NCI-H82 (cell line): ENCODE measurements around the gene TNFRSF8.

Source experiments
- DNase-seq: peaks from one replicate; lab custom pipeline; 2025; lab: John Stamatoyannopoulos, UW

The TNFRSF8 gene

GRCh38 chr1:12142891-12143630, 80.0 kb downstream of the TNFRSF8 start:
- DNase-seq: no peak

- no peak for DNase-seq
Measured at GRCh38 chr1:12143631-12144155, 80.6 kb downstream of the TNFRSF8 start.

- no peak for DNase-seq
Measured at GRCh38 chr1:12144236-12144635, 81.1 kb downstream of the TNFRSF8 start.

GRCh38 chr1:12144969-12145368, 81.9 kb downstream of the TNFRSF8 start:
- DNase-seq: no peak

- DNase-seq: no peak
Measured at GRCh38 chr1:12145616-12146342, 82.7 kb downstream of the TNFRSF8 start.

- DNase-seq: no peak
Measured at GRCh38 chr1:12146343-12147112, 83.4 kb downstream of the TNFRSF8 start.

GRCh38 chr1:12147201-12147701, 84.1 kb downstream of the TNFRSF8 start:
- no peak for DNase-seq

GRCh38 chr1:12148160-12148957, 85.3 kb downstream of the TNFRSF8 start:
- DNase-seq: no peak

GRCh38 chr1:12148958-12149790, 86.1 kb downstream of the TNFRSF8 start:
- DNase-seq: no peak

GRCh38 chr1:12149791-12150175, 86.7 kb downstream of the TNFRSF8 start:
- no peak for DNase-seq

- DNase-seq: no peak
Measured at GRCh38 chr1:12150456-12151200, 87.5 kb downstream of the TNFRSF8 start.

- no peak for DNase-seq
Measured at GRCh38 chr1:12151465-12151864, 88.4 kb downstream of the TNFRSF8 start.

GRCh38 chr1:12152113-12152891, 89.2 kb downstream of the TNFRSF8 start:
- DNase-seq: no peak

- DNase-seq: no peak
Measured at GRCh38 chr1:12153181-12153785, 90.2 kb downstream of the TNFRSF8 start.

GRCh38 chr1:12155328-12155727, 92.2 kb downstream of the TNFRSF8 start:
- DNase-seq: peak; percentile 24

GRCh38 chr1:12157366-12158231, 94.5 kb downstream of the TNFRSF8 start:
- DNase-seq: no peak

GRCh38 chr1:12158357-12159092, 95.4 kb downstream of the TNFRSF8 start:
- DNase-seq: no peak
